MM.1S (cell line): ENCODE measurements around the gene TMEM212.

Experiments
- DNase-seq: peaks from one replicate; pipeline ENCODE4 v3.0.0-alpha.2; 2015
- H2AFZ ChIP-seq: fragments of 300-600 bp; sonication (generic); 2 replicates; pipeline ENCODE4 v1.6.0; 2016; ENCODE audit warnings: antibody characterized with exemption, low read length
- H3F3A ChIP-seq: fragments of 300-600 bp; sonication (generic); 2 replicates; pipeline ENCODE4 v1.6.1; 2016; ENCODE audit warnings: mild to moderate bottlenecking, antibody characterized with exemption, low read length, moderate library complexity, mixed read lengths; ENCODE audit not compliant: insufficient read depth
- H3K27ac ChIP-seq: fragments of 300-600 bp; sonication (generic); 2 replicates; pipeline ENCODE4 v1.5.1; 2016; ENCODE audit warnings: mild to moderate bottlenecking, low read length
- H3K27me3 ChIP-seq: fragments of 300-600 bp; sonication (generic); replicated peaks from 2 replicates; pipeline ENCODE4 v1.6.0; 2016; ENCODE audit warnings: low read length; ENCODE audit not compliant: insufficient read depth
- H3K36me3 ChIP-seq: fragments of 300-600 bp; sonication (generic); replicated peaks from 2 replicates; pipeline ENCODE4 v1.6.1; 2016; ENCODE audit warnings: mild to moderate bottlenecking, low read length, mixed read lengths; ENCODE audit not compliant: insufficient read depth
- H3K4me1 ChIP-seq: fragments of 300-600 bp; sonication (generic); 2 replicates; pipeline ENCODE4 v1.6.1; 2016; ENCODE audit warnings: low read length, mixed read lengths
- H3K4me2 ChIP-seq: fragments of 300-600 bp; sonication (generic); 2 replicates; pipeline ENCODE4 v1.6.0; 2016; ENCODE audit warnings: low read depth, low read length
- H3K4me3 ChIP-seq: fragments of 300-600 bp; sonication (generic); 2 replicates; pipeline ENCODE4 v1.5.1; 2016; ENCODE audit warnings: low read length, mixed read lengths
- H3K79me2 ChIP-seq: fragments of 300-600 bp; sonication (generic); 2 replicates; pipeline ENCODE4 v1.6.1; 2016; ENCODE audit warnings: mixed run types, low read length, mixed read lengths
- H3K9ac ChIP-seq: fragments of 300-600 bp; sonication (generic); 2 replicates; pipeline ENCODE4 v1.6.1; 2016; ENCODE audit warnings: low read length, mixed read lengths
- H3K9me2 ChIP-seq: fragments of 300-600 bp; sonication (generic); replicated peaks from 2 replicates; pipeline ENCODE4 v1.6.1; 2016; ENCODE audit warnings: mild to moderate bottlenecking, low read length, mixed read lengths; ENCODE audit not compliant: insufficient read depth
- H3K9me3 ChIP-seq: fragments of 300-600 bp; sonication (generic); replicated peaks from 2 replicates; pipeline ENCODE4 v1.6.1; 2016; ENCODE audit warnings: mild to moderate bottlenecking, low read length, mixed read lengths; ENCODE audit not compliant: insufficient read depth
- H4K20me1 ChIP-seq: fragments of 300-600 bp; sonication (generic); 2 replicates; pipeline ENCODE4 v1.6.1; 2016; ENCODE audit warnings: mild to moderate bottlenecking, low read length, moderate library complexity, mixed read lengths; ENCODE audit not compliant: insufficient read depth
- EZH2 ChIP-seq: fragments of 300-600 bp; sonication (generic); optimal IDR thresholded peaks from 2 replicates; pipeline ENCODE3; 2017; ENCODE audit warnings: low read depth, mild to moderate bottlenecking, antibody characterized with exemption, low read length, mixed read lengths
- EZH2phosphoT487 ChIP-seq: fragments of 300-600 bp; sonication (generic); IDR thresholded peaks from 2 replicates; pipeline ENCODE4 v1.6.1; 2018; ENCODE audit warnings: antibody characterized with exemption, low read length
- TF ChIP-seq, protein P1 (sequence below): fragments of 300-600 bp; sonication (generic); IDR thresholded peaks from 2 replicates; pipeline ENCODE4 v1.5.1; 2016; ENCODE audit warnings: antibody characterized with exemption, low read length, mixed read lengths

TMEM212 gene

GRCh38 chr3:171802590-171802956, 40.6 kb upstream of the TMEM212 start:
- peak overlapping the region; percentile 2; the same call in 1 of the 2 replicates for H3K27ac ChIP-seq

DNA sequence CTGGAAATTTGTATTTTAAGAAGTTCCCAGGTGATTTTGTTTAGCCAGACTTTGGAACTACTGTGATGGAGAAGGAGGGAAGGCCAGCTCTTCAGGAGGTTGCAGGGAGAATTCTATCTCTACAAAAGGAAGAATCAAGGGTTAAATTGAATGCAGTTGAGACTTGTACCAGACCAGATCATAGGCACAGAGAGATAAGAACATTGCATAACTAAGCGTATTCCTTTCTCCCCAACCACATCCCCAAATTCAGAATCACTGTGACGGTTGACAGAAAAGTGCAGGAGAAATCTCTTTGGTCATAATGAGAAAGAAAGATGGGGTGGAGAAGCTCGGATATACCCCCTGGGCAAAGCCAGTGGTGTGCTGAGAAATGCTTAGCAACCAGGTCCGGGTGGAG, 40.1 kb upstream of the TMEM212 start:
- no peaks in the 10 kb centered on the region for H3K9me3 ChIP-seq
- no peaks in the 10 kb centered on the region for H3K36me3 ChIP-seq
- no peak overlapping the region for H3K27ac ChIP-seq
- H3F3A ChIP-seq, result no peaks in the 10 kb centered on the region
- no peaks in the 10 kb centered on the region for H4K20me1 ChIP-seq
- H3K27me3 ChIP-seq, result no peaks in the 10 kb centered on the region
- no peaks in the 10 kb centered on the region for H3K9me2 ChIP-seq
- 0 out of 2 replicates have a peak, but pooled peaks cover 8% of the 10 kb centered on the region for H3K4me1 ChIP-seq
- TF ChIP-seq, protein P1, sequence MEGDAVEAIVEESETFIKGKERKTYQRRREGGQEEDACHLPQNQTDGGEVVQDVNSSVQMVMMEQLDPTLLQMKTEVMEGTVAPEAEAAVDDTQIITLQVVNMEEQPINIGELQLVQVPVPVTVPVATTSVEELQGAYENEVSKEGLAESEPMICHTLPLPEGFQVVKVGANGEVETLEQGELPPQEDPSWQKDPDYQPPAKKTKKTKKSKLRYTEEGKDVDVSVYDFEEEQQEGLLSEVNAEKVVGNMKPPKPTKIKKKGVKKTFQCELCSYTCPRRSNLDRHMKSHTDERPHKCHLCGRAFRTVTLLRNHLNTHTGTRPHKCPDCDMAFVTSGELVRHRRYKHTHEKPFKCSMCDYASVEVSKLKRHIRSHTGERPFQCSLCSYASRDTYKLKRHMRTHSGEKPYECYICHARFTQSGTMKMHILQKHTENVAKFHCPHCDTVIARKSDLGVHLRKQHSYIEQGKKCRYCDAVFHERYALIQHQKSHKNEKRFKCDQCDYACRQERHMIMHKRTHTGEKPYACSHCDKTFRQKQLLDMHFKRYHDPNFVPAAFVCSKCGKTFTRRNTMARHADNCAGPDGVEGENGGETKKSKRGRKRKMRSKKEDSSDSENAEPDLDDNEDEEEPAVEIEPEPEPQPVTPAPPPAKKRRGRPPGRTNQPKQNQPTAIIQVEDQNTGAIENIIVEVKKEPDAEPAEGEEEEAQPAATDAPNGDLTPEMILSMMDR, result no peak
- TF ChIP-seq EZH2phosphoT487 (no peak), EZH2 (no peak)
- H3K4me3 ChIP-seq, result no peak overlapping the region
- no peak overlapping the region for H3K4me2 ChIP-seq
- no peak overlapping the region for H3K9ac ChIP-seq
- DNase-seq, result no peak
- no peaks in the 10 kb centered on the region for H3K79me2 ChIP-seq
- no peak overlapping the region for H2AFZ ChIP-seq

More at GRCh38 chr3:171802590-171802956, 40.6 kb upstream of the TMEM212 start:
- H3K4me1 ChIP-seq, result 0 out of 2 replicates have a peak, but pooled peaks cover 8% of the 10 kb centered on the region
- TF ChIP-seq EZH2phosphoT487 (no peak), EZH2 (no peak)
- TF ChIP-seq, protein P1, result no peak
- no peaks in the 10 kb centered on the region for H4K20me1 ChIP-seq
- no peaks in the 10 kb centered on the region for H3K79me2 ChIP-seq
- H3K4me3 ChIP-seq, result no peak overlapping the region
- no peaks in the 10 kb centered on the region for H3K9me3 ChIP-seq
- no peak overlapping the region for H3K9ac ChIP-seq
- no peak overlapping the region for H3K4me2 ChIP-seq
- H2AFZ ChIP-seq, result no peak overlapping the region
- no peaks in the 10 kb centered on the region for H3K36me3 ChIP-seq
- no peaks in the 10 kb centered on the region for H3F3A ChIP-seq
- peak; percentile 48 for DNase-seq
- H3K27me3 ChIP-seq, result no peaks in the 10 kb centered on the region
- H3K9me2 ChIP-seq, result no peaks in the 10 kb centered on the region

GRCh38 chr3:171804618-171805389, 38.3 kb upstream of the TMEM212 start:
- no peak overlapping the region for H2AFZ ChIP-seq
- H3K4me2 ChIP-seq, result no peak overlapping the region
- H3K36me3 ChIP-seq, result no peaks in the 10 kb centered on the region
- H3K4me3 ChIP-seq, result no peak overlapping the region
- H3K4me1 ChIP-seq, result 0 out of 2 replicates have a peak, but pooled peaks cover 8% of the 10 kb centered on the region
- no peaks in the 10 kb centered on the region for H3F3A ChIP-seq
- H3K27ac ChIP-seq, result no peak overlapping the region
- H4K20me1 ChIP-seq, result no peaks in the 10 kb centered on the region
- DNase-seq, result no peak
- no peaks in the 10 kb centered on the region for H3K9me3 ChIP-seq
- TF ChIP-seq, protein P1, result no peak
- TF ChIP-seq EZH2, result no peak
- TF ChIP-seq EZH2phosphoT487, result no peak
- H3K9ac ChIP-seq, result no peak overlapping the region
- no peaks in the 10 kb centered on the region for H3K27me3 ChIP-seq
- no peaks in the 10 kb centered on the region for H3K9me2 ChIP-seq
- H3K79me2 ChIP-seq, result no peaks in the 10 kb centered on the region
